ENCODE results near the gene TRIM15. TPM values are rescaled to one million over a fixed set of nuclear protein-coding genes. Genes with fewer than 3 reads are reported as not detected.
A peak's percentile ranks its signal among the peaks of the same experiment; 100 is the strongest.
"Not testable (repeated sequence)": the region's sequence is repeated elsewhere in the genome, so short reads cannot be mapped to it uniquely, and the experiment has no call there.

TRIM15 gene
- not detected for polyA plus RNA-seq (ENCODE audit: insufficient read length)

DNA sequence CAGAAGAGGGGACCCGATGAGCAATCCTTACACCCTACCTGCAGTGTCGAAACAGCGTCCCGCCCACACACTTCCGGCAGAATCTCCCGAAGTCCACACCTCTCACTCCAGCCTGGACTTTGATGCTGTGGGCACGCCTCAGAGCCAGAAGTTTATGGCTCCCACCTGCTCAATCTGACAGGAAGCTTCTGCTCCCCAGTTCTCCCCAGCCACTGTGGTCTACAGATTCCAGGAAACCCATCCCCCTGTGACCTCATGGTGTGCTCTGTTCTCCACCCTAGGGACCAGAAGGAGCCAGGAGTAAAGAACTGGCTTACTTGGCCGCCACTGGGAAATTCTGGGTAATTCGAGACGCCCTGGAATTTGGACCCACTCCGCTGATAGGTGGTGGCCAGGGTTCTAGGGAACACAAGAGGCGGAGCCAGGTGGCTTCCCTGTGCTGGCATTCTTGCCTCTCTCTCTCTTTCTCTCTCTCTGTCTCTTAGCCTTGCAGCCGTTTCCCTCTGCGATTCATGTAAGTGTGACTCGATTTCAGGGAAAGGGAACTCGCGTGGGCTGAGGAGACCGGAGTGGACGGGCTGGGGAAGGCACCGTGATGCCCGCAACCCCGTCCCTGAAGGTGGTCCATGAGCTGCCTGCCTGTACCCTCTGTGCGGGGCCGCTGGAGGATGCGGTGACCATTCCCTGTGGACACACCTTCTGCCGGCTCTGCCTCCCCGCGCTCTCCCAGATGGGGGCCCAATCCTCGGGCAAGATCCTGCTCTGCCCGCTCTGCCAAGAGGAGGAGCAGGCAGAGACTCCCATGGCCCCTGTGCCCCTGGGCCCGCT, at the start of gene TRIM15:
Gene TRIM15 (plus strand): TSS at position 457 of the 828 bp plus-strand sequence. CDS start 139 bp downstream, at position 596.
- DNase-seq (ENCODE audit: low read depth), result no peak

DNA sequence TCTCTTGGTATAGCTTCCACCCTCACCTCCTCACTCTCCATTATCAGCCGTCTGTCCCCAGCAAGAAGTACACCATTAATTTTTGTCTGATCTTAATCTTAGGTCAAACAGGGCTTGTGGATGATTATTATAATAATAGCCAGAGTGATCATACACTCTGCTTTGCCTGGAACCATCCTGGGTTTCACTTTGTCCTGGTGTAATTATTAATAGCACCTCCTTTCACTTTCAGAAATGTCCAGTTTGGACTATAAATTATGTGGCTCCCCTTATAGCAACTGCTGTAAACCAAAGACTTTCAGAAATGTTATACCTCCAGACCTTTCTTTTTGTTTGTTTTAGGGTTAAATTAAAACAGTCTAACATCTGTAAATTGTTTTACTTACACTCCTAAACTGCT, 49.5 kb upstream of the TRIM15 start:
- DNase-seq (ENCODE audit: low read depth), result no peak

DNA sequence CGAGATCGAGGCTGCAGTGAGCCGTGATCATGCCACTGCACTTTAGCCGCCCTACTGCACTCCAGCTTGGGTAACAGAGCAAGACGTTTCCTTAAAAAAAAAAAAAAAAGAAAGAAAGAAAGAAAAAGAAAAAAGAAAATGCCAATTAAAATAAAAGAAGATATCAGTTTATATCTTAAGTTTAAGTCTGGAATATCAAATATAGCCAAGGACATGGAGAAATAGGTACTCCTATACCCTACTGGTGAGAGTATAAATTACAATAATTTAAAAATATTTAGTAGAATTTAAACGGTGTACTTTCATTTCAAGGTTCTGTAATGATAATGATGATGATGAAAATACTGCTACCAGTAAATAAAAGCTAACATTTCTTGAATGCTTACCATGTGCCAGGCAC, 46.6 kb upstream of the TRIM15 start:
- no peak for DNase-seq (ENCODE audit: low read depth)

GRCh38 chr6:30118691-30119090, 44.7 kb upstream of the TRIM15 start:
- DNase-seq (ENCODE audit: low read depth), result not testable (repeated sequence)

- no peak for DNase-seq (ENCODE audit: low read depth)
Observed at GRCh38 chr6:30121446-30122366, 41.6 kb upstream of the TRIM15 start.

DNA sequence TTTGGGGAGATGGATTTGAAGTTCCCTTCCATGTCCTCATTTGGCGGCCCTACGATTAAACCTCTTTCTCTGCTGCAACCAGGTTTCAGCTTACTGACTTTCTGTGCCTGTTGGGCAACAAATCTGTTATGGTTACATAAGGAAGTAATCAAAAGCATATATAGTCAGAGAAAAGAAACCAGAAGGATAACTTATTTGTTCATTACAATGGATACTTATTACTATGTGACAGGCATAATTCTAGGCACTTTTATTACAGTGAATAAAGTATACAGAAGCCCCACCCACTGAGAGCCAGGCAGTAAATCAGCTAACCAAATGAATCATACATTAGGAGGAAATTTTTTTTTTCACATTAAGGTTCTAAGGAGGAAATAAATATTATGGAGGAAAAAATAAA, 40.8 kb upstream of the TRIM15 start:
- DNase-seq (ENCODE audit: low read depth), result no peak

- no peak for DNase-seq (ENCODE audit: low read depth)
Observed at GRCh38 chr6:30127238-30128093, 35.9 kb upstream of the TRIM15 start.

GRCh38 chr6:30129265-30130178, 33.8 kb upstream of the TRIM15 start:
- no peak for DNase-seq (ENCODE audit: low read depth)

GRCh38 chr6:30130179-30130679, 33.1 kb upstream of the TRIM15 start:
- no peak for DNase-seq (ENCODE audit: low read depth)

GRCh38 chr6:30130887-30131862, 32.2 kb upstream of the TRIM15 start:
- DNase-seq (ENCODE audit: low read depth), result peak; percentile 66

DNA sequence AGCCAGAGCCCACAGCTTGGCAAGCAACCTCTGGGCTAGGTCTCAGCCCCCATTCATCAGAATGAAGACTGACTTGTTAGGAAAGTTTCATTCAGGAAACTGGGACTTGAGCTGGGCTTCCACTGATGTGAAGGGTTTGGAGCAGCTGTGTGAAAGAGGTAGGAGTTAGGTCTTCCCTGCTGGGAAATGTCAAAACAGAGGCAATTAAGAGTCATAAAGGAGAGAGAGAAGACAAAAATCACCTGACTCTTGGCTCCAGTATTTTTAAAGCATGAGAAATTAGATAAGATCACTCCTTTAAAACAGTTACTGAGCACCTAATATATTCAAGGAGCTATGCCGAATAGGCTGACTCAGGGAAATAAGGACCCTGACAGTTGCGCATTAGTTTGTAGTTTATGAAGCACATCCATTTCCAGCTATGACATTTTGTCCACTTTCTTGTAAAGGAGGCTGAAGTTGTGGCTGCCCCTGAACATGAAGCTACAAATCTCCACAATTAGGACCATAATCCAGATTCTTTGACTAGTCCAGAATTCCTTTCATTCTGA, 31.3 kb upstream of the TRIM15 start:
- DNase-seq (ENCODE audit: low read depth), result no peak

GRCh38 chr6:30135147-30135546, 28.2 kb upstream of the TRIM15 start:
- no peak for DNase-seq (ENCODE audit: low read depth)

GRCh38 chr6:30135757-30136156, 27.6 kb upstream of the TRIM15 start, which contains the start of gene TRIM40:
TRIM40 (plus strand) TSS chr6:30136140; CDS start chr6:30137037, 897 bp downstream.
- DNase-seq (ENCODE audit: low read depth), result no peak

DNA sequence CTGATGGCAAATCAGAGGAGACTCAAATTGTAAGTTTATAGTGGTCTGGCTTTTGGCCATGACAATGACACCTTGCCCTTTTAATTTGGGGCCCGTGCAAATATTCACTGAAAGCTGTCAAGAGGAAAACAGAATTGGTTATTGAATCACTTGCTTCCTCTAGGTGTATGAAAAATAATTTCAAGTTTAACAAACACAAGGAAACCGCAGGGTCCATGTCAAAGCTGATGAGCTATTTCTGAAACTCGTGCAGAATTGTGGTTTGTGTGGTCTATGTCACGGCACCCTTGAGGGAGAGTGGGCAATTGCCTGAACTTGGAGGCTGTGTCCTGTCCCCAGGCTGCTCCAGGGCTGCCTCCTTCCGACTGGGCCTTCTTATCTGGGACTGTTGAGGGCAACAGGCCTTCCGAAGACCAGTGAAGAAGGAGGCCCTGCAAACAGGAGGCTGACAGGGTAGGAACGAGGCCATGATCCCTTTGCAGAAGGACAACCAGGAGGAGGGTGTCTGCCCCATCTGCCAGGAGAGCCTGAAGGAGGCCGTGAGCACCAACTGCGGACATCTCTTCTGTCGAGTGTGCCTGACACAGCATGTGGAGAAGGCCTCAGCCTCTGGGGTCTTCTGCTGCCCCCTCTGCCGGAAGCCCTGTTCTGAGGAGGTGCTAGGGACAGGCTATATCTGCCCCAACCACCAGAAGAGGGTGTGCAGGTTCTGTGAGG, 26.6 kb upstream of the TRIM15 start:
- DNase-seq (ENCODE audit: low read depth), result no peak

DNA sequence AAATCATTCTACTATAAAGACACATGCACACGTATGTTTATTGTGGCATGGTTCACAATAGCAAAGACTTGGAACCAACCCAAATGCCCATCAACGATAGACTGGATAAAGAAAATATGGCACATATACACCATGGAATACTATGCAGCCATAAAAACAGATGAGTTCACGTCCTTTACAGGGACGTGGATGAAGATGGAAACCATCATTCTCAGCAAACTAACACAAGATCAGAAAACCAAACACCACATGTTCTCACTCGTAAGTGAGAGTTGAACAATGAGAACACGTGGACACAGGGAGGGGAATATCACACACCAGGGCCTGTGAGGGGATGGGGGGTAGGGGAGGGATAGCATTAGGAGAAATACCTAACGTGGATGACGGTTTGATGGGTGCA, 23.1 kb upstream of the TRIM15 start:
- DNase-seq (ENCODE audit: low read depth), result not testable (repeated sequence)

- DNase-seq (ENCODE audit: low read depth), result no peak
Observed at GRCh38 chr6:30142665-30143064, 20.7 kb upstream of the TRIM15 start.

DNA sequence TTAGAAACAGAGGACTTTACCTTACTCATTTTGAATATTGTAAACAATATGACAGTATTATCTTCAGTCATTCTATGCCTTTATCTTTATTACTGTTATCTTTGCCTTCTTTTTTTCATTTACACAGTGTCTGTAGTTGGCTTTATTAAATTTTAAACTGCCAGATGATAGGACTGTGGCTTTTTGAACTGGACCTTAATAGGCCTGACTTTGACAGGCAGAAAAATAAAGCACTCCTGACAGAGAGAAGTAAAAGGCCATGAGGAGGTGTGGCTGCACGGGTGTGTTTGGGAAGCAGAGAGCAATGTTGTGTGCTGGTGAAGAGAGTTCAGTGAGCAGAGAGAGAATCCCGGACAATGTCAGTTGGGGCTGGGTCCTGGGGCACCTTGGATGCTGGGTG, 19.6 kb upstream of the TRIM15 start:
- no peak for DNase-seq (ENCODE audit: low read depth)

DNA sequence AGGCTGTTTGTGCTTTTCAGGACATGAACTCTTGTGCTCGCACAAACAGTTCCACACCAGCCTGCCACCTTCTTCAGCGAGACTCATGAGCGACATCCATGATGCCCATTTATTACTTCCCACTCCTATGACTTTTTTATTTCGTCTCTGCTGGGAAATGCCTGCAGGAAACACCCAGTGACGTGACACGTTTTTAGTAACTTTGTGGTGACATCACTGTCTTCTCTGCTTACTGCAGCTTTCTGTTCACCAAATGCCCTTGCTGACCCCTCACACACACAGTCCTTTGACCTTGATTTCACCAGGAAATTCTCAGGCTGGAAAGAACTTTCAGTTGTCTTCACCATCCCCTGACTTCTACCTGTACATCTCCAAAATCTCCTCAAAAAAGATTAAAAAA, 18.5 kb upstream of the TRIM15 start:
- DNase-seq (ENCODE audit: low read depth), result no peak
